GM12892 (cell line): ENCODE data around the gene FUOM.

ENCODE experiments used
- POLR2A ChIP-seq: IDR thresholded peaks from 2 replicates; pipeline ENCODE4 v1.6.1; 2011; ENCODE audit warnings: low read depth, low read length, control low read depth
- POLR2AphosphoS5 ChIP-seq: IDR thresholded peaks from 2 replicates; pipeline ENCODE4 v1.6.1; 2011; ENCODE audit warnings: low read depth, low read length, control low read depth

- TF ChIP-seq POLR2A (no peak), POLR2AphosphoS5 (no peak)
Observed at GRCh38 chr10:133343558-133343957, 14.3 kb downstream of the FUOM start.
